Coronary artery (tissue), 2 donors: ENCODE data around the gene MPC1L.

Experiments
- DNase-seq: peaks from one replicate; pipeline ENCODE4 v3.0.0-alpha.2; 2017; ENCODE audit warnings: low spot score
- H3K27ac ChIP-seq, 2 donors: fragments of 200-600 bp; sonication (generic); one replicate each; pipeline ENCODE4 v1.5.1; 2016 to 2019
- H3K4me3 ChIP-seq: fragments of 200-600 bp; sonication (generic); 2 replicates; pipeline ENCODE4 v1.5.1; 2016; ENCODE audit warnings: mild to moderate bottlenecking, moderate library complexity
- TF ChIP-seq, protein P1 (sequence below): fragments of 200-600 bp; sonication (generic); IDR thresholded peaks from one replicate; pipeline ENCODE4 v1.5.1; 2019; ENCODE audit warnings: antibody characterized with exemption

The MPC1L gene

DNA sequence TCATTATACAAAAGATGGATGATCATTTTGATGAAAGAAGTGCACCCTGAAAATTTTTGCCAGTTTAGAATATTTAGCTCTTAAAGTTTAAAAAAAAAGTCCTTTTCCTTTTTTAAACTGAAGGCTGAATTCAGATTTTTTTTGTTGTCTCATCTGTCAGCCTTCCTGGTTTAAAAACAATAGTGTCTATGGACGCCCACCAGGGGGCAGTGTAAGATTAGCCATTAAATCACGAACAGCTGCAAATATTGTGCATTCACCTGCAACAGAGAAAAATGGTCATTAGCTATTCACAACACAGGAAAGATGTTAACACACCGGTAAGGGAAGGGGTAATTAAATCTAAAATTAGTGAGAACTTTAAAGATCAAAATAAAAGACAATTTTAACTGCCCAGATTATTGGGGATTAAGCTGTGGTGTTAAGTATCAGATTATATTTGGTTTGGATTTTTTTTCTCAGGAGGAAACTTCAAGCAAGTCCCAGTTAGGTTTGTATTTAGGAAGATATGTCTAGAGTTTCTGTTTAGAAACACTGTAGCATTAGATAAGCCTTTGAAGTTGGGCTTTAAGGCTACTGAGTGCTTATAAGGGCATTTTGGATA, 28.5 kb downstream of the MPC1L start:
- no peak overlapping the region for H3K27ac ChIP-seq
- H3K4me3 ChIP-seq, result no peak overlapping the region
- DNase-seq, result no peak
- TF ChIP-seq, protein P1, sequence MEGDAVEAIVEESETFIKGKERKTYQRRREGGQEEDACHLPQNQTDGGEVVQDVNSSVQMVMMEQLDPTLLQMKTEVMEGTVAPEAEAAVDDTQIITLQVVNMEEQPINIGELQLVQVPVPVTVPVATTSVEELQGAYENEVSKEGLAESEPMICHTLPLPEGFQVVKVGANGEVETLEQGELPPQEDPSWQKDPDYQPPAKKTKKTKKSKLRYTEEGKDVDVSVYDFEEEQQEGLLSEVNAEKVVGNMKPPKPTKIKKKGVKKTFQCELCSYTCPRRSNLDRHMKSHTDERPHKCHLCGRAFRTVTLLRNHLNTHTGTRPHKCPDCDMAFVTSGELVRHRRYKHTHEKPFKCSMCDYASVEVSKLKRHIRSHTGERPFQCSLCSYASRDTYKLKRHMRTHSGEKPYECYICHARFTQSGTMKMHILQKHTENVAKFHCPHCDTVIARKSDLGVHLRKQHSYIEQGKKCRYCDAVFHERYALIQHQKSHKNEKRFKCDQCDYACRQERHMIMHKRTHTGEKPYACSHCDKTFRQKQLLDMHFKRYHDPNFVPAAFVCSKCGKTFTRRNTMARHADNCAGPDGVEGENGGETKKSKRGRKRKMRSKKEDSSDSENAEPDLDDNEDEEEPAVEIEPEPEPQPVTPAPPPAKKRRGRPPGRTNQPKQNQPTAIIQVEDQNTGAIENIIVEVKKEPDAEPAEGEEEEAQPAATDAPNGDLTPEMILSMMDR, result peak; percentile 61

DNA sequence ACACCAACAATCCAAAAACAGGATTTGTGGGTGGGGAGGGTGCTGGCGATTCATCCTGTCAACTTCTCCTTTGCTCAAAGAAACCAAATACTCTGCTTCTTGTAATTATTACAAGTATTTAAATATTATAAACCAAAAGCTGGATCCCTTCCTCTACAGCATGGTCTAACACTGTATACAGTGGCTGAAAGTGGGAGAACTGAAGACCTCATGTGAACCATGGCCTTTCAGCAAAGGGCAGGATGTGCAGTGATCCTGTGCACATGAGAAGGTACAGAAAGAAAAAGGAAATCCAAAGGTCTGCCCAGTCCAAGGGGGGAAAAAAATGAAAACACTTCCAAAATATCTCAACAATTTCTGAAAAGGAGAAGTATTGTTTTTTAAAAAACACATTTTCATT, 29.4 kb downstream of the MPC1L start:
- TF ChIP-seq, protein P1, result no peak
- DNase-seq, result no peak
- Histone ChIP-seq H3K4me3 (no peak overlapping the region), H3K27ac (no peak overlapping the region)

DNA sequence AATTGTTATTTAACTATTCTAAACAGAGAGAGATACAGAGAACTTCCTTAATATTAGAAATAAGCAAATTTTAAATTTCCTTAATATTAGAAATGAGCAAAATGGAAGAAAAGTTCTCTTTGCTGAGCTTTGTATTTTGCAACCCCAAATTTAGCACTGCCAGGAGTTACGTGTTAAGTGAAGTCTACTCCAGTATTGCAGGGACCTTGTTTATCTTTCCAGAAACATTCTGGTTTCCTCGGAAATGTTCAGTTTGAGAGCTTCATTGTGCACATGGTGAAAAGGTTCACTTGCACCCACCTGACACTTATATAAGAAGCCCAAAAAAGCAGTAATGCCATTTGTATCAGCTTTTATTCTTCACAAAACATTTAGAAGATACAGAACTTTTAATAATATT, 30.3 kb downstream of the MPC1L start:
- no peak for DNase-seq
- Histone ChIP-seq H3K27ac (no peak overlapping the region), H3K4me3 (no peak overlapping the region)
- TF ChIP-seq, protein P1, result no peak

DNA sequence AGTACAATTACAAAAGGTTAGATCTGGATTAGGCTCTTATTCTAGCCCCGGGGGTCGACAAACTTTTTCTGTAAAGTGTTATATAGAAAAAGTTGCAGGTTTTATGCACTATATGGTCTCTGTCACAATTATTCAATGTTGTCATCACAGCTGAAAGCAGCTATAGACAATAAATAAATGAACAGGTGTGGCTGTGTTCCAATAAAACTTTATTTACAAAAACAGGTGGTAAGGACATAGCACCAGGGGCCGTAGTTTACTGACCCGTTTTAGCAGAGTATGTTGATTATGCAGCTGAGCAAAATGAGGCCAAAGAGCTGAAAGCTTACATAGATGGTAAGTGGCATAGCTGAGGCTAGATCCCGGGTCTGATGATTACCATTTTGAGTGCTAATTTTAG, 37.2 kb downstream of the MPC1L start:
- H3K4me3 ChIP-seq, result no peak overlapping the region
- H3K27ac ChIP-seq, result no peak overlapping the region
- no peak for DNase-seq
- TF ChIP-seq, protein P1, result no peak

DNA sequence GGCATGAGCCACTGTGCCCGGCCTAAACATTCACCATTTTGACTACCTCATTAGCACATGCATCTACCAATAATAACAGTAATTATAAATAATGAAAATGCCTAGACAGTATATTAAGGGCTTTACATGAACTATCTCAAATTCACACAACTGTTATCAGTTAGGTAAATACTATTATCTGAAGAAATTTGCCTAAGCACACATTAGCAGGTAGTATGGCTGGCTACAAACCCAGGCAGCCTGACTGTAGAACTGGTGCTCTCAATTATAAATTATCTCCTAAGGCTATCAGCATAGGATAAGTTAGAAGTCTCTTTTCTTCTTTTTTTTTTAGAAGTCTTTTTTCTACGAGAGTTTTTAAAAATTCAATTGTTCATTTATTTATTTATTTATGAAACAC, 38.3 kb downstream of the MPC1L start:
- H3K27ac ChIP-seq, result no peak overlapping the region
- DNase-seq, result no peak
- H3K4me3 ChIP-seq, result no peak overlapping the region
- TF ChIP-seq, protein P1, result no peak

DNA sequence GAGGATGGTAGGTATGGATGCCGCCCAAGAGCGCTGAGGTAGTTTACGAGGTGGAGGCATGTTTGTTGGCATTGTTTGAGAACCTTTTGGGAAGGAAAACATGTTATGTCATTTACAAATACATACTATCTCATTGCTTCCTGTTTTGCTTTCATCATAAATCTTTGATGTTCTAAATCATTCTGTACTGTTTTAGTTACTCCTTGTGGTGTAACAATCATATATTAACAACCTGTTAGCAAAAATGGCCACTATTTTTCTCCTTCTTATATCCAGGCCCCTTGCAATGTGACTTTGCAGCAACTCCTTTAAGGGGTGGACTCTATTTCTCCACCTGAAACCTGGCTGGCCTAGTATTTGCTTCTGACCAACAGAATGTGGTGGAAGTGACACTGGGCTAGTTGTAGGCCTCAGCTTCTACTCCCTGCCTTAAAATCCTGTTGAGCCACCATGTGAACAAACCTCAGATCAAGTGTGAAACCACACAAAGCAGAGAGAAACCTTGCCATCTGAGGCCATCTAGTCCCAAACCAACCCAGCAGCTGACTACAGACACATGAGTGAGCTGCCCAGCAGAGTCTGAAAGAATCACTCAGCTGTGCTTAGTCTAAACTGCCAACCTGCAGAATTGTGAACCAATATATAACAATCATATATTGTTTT, 40.0 kb downstream of the MPC1L start:
- DNase-seq, result no peak
- TF ChIP-seq, protein P1, result no peak
- H3K27ac ChIP-seq, result no peak overlapping the region
- H3K4me3 ChIP-seq, result no peak overlapping the region

DNA sequence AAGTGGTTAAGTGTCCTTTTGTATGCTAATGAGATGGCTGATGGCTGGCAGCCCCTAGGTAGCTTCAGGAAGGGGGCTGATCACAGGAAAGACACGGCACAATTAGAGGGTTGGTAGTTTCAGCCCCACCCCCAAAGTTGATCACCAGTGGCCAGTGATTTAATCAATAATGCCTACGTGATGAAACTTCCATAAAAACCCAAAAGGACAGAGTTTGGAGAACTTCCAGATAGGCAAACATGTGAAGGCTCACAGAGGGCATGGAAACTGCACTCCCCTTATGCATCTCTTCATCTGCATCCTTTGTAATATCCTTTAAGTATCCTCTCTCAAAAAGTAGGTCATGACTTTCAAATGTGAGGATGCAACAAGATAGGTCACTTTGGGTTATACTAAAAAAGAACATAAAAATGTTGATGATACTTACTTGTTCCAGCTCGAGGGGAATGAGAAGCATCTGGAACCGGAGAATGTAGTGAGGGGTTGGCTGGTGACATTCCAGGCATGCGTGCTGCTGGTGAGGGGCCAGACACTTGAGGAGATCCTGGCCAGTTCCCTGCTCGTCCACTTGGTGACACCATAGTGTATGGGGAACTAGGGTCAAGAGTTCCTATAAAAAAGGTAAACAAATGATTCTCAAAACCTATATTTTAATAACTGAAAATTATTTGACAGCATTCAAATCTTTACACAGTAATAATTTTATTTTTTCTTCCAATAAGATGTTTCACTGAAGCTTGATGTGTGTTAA, 40.8 kb downstream of the MPC1L start:
- no peak for DNase-seq
- TF ChIP-seq, protein P1, result no peak
- H3K27ac ChIP-seq, result no peak overlapping the region
- no peak overlapping the region for H3K4me3 ChIP-seq
